GM12872 (cell line): Measurements from ENCODE around the gene TRAPPC10.

Experiments used
- CTCF ChIP-seq: IDR thresholded peaks from 3 replicates; pipeline ENCODE4 v1.5.1; 2011; ENCODE audit warnings: low read depth, mild to moderate bottlenecking, low read length, moderate library complexity; ENCODE audit not compliant: insufficient read depth

The TRAPPC10 gene

GRCh38 chr21:44018813-44019567 is 6.9 kb downstream of the TRAPPC10 start:
- no peak for TF ChIP-seq CTCF

DNA sequence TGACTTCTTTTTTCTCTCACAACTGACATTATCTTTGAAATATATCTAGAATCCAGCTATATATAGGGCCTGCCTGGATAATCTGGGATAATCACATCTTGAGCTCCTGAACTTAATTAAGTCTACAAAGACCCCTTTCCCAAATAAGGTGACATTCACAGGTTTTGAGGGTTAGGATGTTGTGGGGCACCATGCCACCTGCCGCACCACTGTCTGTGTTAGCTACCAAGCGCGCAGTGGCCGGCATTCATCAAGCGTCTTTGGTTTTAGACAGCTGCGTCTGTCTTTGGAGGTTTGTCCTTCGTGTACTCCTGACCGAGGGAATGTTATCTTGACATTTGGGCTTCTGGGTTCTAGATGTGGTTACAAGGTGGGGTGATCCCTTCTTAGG is 7.5 kb downstream of the TRAPPC10 start:
- TF ChIP-seq CTCF: no peak

DNA sequence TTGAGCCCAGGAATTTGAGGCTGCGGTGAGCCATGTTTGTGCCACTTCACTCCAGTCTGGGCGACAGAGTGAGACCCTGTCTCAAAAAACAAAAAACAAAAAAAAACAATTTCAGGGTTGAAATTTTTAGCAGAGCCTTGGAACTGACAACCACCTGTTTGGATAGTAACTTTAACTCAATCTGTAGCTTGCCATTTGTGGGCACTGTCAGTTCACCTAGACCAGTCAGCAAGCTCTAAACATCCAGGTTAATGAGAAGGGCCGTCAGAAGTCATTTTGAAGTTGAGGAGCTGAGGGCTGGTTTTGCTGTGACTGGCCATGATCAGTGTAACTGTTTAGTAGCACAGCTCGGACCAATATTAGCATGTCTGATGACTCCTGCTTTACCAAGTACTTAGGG is 8.4 kb downstream of the TRAPPC10 start:
- no peak for TF ChIP-seq CTCF

DNA sequence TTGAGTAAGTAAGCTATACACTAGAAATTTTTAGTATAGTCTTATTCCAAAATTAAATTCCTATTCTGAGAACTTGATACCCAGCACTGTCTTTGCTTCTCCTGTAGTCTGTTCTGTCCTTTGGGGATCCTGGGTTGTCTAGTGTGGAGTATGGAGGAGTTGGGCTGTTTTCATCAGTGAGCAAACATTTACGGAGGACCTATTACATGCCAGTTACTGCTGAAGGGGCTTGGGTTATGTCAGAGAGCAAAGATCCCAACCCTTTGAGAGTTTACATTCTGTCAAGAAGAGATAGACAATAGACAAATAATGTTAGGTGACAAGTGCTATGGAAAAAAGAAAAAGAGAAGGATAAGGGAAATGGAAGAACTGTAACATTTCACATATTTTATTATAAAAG is 9.0 kb downstream of the TRAPPC10 start:
- TF ChIP-seq CTCF: no peak

DNA sequence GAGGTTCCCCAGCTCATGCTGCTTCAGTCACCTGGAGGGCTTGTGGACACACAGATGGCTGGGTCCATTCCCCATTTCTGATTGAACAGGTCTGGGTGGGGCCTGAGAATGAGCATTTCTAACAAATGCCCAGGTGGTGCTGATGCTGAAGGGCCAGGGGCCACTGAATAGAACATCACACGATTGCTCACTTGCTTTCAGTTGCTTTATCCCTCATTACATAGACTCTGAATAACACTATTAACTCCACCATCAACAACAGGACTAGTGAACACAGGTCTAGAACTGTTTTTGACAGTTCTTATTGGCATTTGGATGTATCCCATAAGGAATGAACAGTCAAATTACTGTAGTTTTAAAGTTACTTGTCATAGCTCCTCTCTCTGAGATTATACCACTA is 12.1 kb downstream of the TRAPPC10 start:
- TF ChIP-seq CTCF: no peak

GRCh38 chr21:44024887-44025353 is 12.8 kb downstream of the TRAPPC10 start:
- TF ChIP-seq CTCF: no peak

DNA sequence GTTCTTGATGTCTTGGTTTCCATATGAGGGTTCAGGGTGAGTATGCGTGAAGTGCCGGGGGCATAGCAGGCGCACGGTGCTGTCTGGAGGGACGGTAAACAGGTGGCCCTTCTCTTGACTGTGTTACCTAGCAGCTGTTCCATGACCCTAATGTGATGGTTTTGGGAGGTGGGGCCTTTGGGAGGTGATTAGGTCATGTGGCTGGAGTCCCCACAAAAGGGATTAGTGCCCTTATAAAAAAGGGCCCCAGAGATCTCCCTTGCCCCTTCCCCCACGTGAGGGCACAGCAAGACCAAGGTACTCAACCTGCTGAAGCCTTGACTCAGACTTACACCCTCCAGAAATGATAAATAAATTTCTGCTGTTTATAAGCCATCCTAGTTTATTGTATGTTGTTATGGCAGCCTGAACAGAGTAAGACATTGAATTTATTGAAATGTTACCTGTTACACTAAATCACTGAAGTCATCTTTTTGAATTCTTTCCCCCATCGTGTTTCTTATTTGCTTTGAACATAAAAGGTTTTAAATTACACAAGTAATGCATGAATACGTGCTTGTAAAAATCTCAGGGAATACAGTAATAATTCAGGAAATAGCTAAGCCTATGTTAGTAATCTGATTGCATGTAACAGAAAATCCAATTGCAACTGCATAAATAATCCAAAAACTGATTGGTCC is 15.6 kb downstream of the TRAPPC10 start:
- TF ChIP-seq CTCF: no peak
